DMS 273 (cell line): ENCODE results near the gene NUP58.

Experiments
- DNase-seq: peaks from one replicate; lab custom pipeline; 2025; ENCODE audit not compliant: unreplicated experiment; lab: John Stamatoyannopoulos, UW

Gene NUP58, protein sequence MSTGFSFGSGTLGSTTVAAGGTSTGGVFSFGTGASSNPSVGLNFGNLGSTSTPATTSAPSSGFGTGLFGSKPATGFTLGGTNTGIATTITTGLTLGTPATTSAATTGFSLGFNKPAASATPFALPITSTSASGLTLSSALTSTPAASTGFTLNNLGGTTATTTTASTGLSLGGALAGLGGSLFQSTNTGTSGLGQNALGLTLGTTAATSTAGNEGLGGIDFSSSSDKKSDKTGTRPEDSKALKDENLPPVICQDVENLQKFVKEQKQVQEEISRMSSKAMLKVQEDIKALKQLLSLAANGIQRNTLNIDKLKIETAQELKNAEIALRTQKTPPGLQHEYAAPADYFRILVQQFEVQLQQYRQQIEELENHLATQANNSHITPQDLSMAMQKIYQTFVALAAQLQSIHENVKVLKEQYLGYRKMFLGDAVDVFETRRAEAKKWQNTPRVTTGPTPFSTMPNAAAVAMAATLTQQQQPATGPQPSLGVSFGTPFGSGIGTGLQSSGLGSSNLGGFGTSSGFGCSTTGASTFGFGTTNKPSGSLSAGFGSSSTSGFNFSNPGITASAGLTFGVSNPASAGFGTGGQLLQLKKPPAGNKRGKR

GRCh38 chr13:25301347-25302113, at the start of gene NUP58:
Gene NUP58, plus strand, starts transcription at chr13:25301625. Its CDS starts 149 bp downstream, at chr13:25301774.
- peak; percentile 98 for DNase-seq

GRCh38 chr13:25252225-25252624, 49.2 kb upstream of the NUP58 start:
- DNase-seq: no peak

DNA sequence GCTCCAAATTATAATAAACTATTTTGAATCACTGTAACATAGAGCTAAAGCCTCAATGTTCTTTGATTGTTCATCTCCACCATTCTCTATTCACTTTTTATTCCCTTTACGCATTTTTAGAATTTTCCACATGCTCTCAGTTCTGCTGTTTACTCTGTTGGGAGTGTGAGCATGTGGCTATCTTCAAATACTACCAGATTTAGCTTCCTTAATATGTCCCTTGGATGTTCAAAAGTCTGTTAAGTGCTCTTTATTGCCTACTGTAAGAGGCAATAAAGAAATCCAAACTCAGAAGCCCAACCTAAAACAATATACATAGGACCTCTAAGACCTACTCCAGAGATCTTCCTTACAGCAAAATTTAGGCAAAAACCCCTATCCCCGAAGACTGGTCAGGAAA, 48.7 kb upstream of the NUP58 start:
- DNase-seq: no peak

- DNase-seq: no peak
Measured at GRCh38 chr13:25253702-25254101, 47.7 kb upstream of the NUP58 start.

DNA sequence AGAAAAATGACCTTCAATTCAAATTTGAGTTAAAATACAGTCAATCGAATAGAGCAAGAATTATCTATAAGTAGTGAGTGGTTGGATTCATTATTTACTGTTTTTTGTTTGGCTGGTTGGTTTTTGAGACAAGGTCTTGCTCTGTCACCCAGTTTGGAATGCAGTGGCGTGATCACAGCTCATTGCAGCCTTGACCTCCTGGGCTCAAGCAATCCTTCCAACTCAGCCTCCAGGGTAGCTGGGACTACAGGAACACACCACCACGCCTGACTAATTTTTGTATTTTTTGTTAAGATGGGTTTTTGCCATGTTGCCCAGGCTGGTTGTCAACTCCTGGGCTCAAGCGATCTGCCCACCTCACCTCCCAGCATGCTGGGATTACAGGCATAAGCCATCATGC, 39.2 kb upstream of the NUP58 start:
- no peak for DNase-seq

DNA sequence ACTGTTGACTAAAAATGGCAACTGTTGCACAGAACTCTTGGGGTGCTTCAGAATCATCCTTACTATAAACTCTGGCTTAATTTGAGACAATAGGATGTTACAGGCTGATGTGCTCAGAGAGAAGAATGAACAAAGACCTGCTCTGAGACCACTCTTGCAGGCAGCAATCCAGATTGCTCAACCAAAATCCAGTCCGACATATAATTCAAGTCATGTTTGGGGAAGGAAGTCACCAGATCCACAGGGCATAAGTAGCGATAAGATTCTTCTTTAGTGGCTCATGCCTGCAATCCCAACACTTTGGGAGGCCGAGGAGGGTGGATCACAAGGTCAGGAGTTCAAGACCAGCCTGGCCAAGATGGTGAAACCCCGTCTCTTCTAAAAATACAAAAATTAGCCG, 34.7 kb upstream of the NUP58 start:
- DNase-seq: no peak

- DNase-seq: peak; percentile 52
Measured at GRCh38 chr13:25267715-25268114, 33.7 kb upstream of the NUP58 start.

DNA sequence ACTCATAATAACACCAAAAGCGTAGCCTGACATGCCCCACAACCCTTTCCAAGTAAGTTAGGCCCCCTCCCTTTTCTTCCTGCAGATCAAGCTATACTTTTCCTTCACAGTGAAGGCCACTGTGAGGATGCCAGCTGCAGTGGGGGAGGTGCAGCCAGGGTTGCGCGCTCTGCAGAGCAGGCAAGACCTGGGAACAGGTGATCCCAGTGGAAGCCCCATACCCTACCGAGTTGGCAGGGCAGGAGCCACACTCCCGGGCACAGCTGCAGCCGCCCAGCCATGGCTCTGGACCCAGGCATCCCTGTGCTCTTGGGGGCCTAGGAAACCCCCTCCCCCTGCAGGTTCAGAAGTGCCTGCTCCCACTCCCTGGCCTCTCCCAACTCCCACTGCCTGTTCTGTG, 32.9 kb upstream of the NUP58 start:
- no peak for DNase-seq

DNA sequence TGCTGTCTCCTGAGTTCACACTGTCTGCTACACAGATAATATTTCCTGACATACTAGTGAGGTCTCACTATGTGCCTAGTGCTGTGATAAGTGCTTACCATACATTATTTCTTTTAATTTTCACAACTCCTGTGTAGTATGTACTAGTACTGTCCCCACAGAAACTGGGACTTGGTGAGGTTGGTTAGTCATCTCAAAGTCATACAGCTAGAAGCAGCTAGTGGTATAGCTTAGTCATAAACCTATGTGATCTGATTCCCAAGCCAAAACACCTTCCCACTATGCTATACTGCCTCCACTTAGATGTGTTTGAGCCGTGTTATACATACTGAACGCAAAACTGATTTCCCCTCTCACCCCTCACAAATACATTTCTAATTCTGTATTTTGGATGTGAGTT, 24.7 kb upstream of the NUP58 start:
- no peak for DNase-seq

- DNase-seq: no peak
Measured at GRCh38 chr13:25280396-25280795, 21.0 kb upstream of the NUP58 start.

- DNase-seq: no peak
Measured at GRCh38 chr13:25281193-25281934, 20.1 kb upstream of the NUP58 start.

GRCh38 chr13:25281935-25282332, 19.5 kb upstream of the NUP58 start:
- no peak for DNase-seq

GRCh38 chr13:25286308-25286968, 15.0 kb upstream of the NUP58 start:
- DNase-seq: peak; percentile 58

DNA sequence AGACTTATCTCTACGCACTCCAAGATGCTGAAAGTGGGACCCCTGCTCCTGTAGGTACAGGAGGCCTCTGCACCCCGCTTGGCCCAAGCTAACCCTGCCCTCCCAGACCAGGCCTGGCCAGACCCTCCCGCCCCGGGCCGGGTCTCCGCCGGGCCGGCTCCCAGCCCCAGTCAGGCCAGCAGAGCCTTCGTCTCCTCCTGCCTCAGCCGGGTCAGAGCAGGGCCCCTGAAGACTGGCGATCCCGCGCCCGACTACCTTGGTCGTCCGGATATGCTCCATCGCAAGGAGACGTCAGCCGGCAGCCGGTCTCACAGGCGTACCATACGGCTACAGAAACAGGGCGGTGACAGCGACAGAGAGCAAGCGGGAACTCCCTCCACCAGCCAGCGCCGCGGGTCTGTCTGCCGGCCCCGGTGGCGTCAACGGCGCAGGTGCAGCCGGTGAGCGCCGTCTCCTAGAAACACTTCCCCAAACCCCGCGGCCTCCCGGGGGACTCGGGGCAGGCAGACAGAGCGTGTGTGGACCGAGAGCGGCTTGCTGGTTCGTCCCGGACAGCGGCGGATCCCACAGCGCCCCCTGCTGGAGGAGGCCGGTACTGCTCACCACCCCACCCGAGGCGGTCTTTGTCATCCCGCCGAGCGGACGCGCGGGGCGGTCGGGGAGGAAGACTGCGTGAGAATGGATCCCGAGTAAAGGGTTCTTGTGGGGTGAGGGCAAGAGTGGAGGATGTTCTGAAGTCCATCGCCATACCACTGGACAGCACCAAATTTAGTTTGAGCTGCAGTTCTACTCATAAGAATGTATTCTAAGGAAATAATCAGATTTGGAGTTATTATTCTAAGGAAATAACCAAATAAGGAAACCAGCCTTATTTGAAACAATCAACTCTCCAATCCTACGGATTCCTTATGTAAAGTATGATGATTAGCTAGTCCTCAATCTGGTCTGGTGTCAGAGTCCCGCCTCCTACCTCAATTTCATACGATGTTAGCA, 14.2 kb upstream of the NUP58 start, which contains the start of gene MTMR6:
MTMR6 (minus strand) TSS at position 520 of the 993 bp plus-strand sequence; CDS start at position 279, 241 bp downstream.
- DNase-seq: peak; percentile 95

GRCh38 chr13:25288966-25289365, 12.5 kb upstream of the NUP58 start:
- DNase-seq: no peak

DNA sequence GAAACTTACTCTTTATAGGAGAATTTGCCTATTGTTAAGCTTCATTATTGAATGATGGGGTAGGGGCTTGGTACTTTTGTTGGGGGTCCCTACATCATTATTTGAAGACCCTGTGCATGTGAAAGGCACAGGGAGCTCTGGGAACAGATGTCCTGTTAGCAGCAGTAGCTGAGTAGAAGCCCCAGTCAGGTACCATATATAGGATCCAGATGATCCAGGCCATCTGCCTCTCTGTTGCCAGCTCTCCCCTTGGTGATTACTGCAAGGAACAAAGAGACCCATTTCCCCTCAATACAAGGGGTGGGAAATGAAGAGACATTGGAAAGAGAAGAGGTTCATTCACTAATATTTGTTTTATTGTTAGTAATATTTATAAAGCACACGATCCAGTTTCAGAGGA, 9.7 kb upstream of the NUP58 start:
- peak; percentile 86 for DNase-seq

GRCh38 chr13:25292301-25292700, 9.1 kb upstream of the NUP58 start:
- DNase-seq: peak; percentile 96

- DNase-seq: no peak
Measured at GRCh38 chr13:25295228-25295627, 6.2 kb upstream of the NUP58 start.

GRCh38 chr13:25295701-25296100, 5.7 kb upstream of the NUP58 start:
- DNase-seq: peak; percentile 6
